ENCODE measurements around the gene GTPBP3. TPM values are rescaled to one million over a fixed set of nuclear protein-coding genes. Genes with fewer than 3 reads are reported as not detected.

The GTPBP3 gene
- total and polyA plus RNA-seq, 2 of the 8 experiments (the other 6 are each of a cell fraction or from before 2014, with no cell fraction given), result 30.4 to 56.0 TPM

DNA sequence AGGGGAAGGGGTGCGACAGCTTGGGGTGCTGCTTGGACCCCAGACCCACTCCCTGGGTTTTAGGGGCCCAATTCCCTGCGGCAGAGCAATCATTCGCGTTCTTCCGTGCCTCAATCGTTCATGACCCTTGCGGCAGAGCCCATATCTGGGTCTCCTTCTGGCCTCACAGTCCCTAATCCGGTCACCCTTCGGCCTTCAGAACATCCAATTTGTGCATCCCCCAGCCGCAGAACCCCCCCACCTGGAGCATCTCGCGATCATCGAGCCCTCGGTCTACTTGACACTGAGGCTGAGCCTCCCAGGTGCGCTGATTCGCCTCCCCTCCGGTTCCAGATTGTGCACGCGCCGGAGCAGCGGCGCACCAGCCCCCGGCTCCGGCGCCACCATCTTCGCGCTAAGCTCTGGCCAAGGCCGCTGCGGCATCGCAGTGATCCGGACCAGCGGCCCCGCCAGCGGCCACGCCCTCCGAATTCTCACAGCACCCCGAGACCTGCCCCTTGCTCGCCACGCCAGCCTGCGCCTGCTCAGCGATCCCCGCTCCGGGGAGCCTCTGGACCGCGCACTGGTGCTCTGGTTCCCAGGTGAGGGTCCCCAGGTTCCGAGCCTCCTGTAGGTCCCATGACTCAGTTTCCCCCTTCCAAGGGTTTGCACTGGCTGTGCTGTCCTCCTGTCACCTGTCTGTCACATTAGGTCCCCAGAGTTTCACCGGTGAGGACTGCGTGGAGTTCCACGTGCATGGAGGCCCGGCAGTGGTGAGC, 501 bp downstream of the GTPBP3 start:
- Histone ChIP-seq H4K91ac (replicated peaks; ENCODE audit: insufficient read length, low read length) (peak overlapping the region; percentile 0), H3K18ac (ENCODE audit: extremely low read depth, low read length) (peak overlapping the region; percentile 97), H2BK20ac (ENCODE audit: low read length) (no peak overlapping the region), H2BK15ac (ENCODE audit: low read length) (no peak overlapping the region; the same call in 1 of the 2 replicates), H4K5ac (ENCODE audit: insufficient read length, low read depth, low read length) (peak overlapping the region; percentile 63), H3K27ac (ENCODE audit: low read depth, low read length) (peak overlapping the region; percentile 39; the same call in 1 of the 2 replicates), H3K9me3 (ENCODE audit: insufficient read depth in 2 of 2, low read depth in 1 of 2, low read length in 1 of 2) (no peaks in the 10 kb centered on the region), H3K23me2 (ENCODE audit: low read depth, low read length) (peaks cover 23% of the 10 kb centered on the region), H3K23ac (ENCODE audit: insufficient read length) (no peak overlapping the region), H2AFZ (ENCODE audit: low read length) (no peak overlapping the region), H3K4ac (replicated peaks; ENCODE audit: insufficient read length, low read depth, low read length) (peak overlapping the region; percentile 36), H3K36me3 (ENCODE audit: control insufficient read depth in 2 of 4, insufficient read depth in 4 of 4, low read length in 3 of 4) (peaks cover 0 to 3% (median 0%) of the 10 kb centered on the region in 4 experiments; a peak in 1 of 8 replicates), H2BK5ac (ENCODE audit: low read depth, low read length) (peak overlapping the region; percentile 71; the same call in 1 of the 2 replicates), H3K27me3 (replicated peaks in 1 of 4; ENCODE audit: control insufficient read depth in 3 of 4, extremely low read depth in 1 of 4, insufficient read depth in 3 of 4, low read length in 3 of 4) (no peaks in the 10 kb centered on the region), H3K14ac (ENCODE audit: insufficient read length) (no peak overlapping the region), H2AK5ac (ENCODE audit: low read depth, low read length) (0 out of 2 replicates have a peak overlapping the region, but pooled peaks have one; percentile 76), H3K9ac (replicated peaks in 1 of 4; ENCODE audit: extremely low read depth in 1 of 4, low read depth in 3 of 4, low read length in 3 of 4) (peak overlapping the region; percentile 67 to 92 (median 78)), H3K4me2 (ENCODE audit: insufficient read depth in 1 of 2, low read depth in 2 of 2, low read length in 2 of 2) (peak overlapping the region; percentile 84 to 91), H3K4me1 (replicated peaks in 1 of 4; ENCODE audit: control insufficient read depth in 3 of 4, insufficient read depth in 4 of 4, low read length in 3 of 4) (peaks cover 0 to 36% (median 28%) of the 10 kb centered on the region in 4 experiments; a peak in 5 of 7 replicates), H3K79me1 (ENCODE audit: low read depth, low read length) (peaks cover 3% of the 10 kb centered on the region), H3K56ac (replicated peaks; ENCODE audit: insufficient read length, low read depth, low read length) (peak overlapping the region; percentile 3), H2BK12ac (ENCODE audit: low read depth, low read length) (no peak overlapping the region; the same call in 1 of the 2 replicates), H4K20me1 (replicated peaks in 1 of 2; ENCODE audit: control insufficient read depth in 1 of 2, insufficient read depth in 2 of 2, low read length in 2 of 2) (peaks cover 0 to 6% of the 10 kb centered on the region in 2 experiments), H3K79me2 (ENCODE audit: control insufficient read depth in 1 of 2, insufficient read depth in 2 of 2, low read length in 2 of 2) (no peaks in the 10 kb centered on the region), H3K4me3 (ENCODE audit: extremely low read depth in 1 of 4, insufficient read depth in 2 of 4, low read depth in 3 of 4, low read length in 4 of 4) (peak overlapping the region; percentile 74 to 96 (median 93)), H2BK120ac (replicated peaks; ENCODE audit: low read depth, low read length) (no peak overlapping the region), H4K8ac (ENCODE audit: extremely low read depth, insufficient read depth, low read length) (peak overlapping the region; percentile 93)
- WGBS, 2 experiments (ENCODE audit: extremely low coverage in 1 of 2, insufficient coverage in 1 of 2, insufficient read length in 1 of 2, insufficient replicate concordance in 2 of 2, low coverage in 1 of 2, low lambda C conversion rate in 2 of 2, missing lambda C conversion rate in 1 of 2), result 12% methylated on average over 50 of the region's 50 CpGs; no CpG with 5 or more reads in 1 of the 2 experiments
- FAIRE-seq, result no peak
- DNase-seq (ENCODE audit: low read depth in 1 of 2, low spot score in 2 of 2), result peak in 1 of 2 experiments; percentile 70
- POLR2A ChIA-PET (ENCODE audit: partially characterized antibody), result interaction anchor here (0.6 to 13.5 kb wide), 8 partner anchors 10 to 640 kb away, joined by 3 to 100 read pairs (median 5); no protein-coding TSS in a partner anchor
- CTCF ChIA-PET (ENCODE audit: partially characterized antibody), result interaction anchor here (1.5 to 13.5 kb wide), 2 partner anchors 50 to 128 kb away, joined by 4 to 153 read pairs; partner anchors contain the start of gene CCDC194
- TF ChIP-seq KDM4A (IDR thresholded peaks at IDR 0.05; ENCODE audit: low read depth, low read length, severe bottlenecking) (peak; percentile 63), CTCF (IDR thresholded peaks at IDR 0.05; ENCODE audit: control extremely low read depth in 1 of 3, insufficient read depth in 1 of 3, low read depth in 1 of 3, low read length in 3 of 3) (no peak), NRF1 (IDR thresholded peaks at IDR 0.05; ENCODE audit: low read depth, low read length) (no peak), ASH2L (IDR thresholded peaks at IDR 0.05; ENCODE audit: low read length) (no peak), KDM1A (IDR thresholded peaks at IDR 0.05; ENCODE audit: borderline replicate concordance, low read length) (no peak), SAP30 (IDR thresholded peaks at IDR 0.05; ENCODE audit: insufficient read depth, insufficient replicate concordance, low read length) (peak; percentile 38), HDAC2 (IDR thresholded peaks at IDR 0.05; ENCODE audit: borderline replicate concordance in 1 of 2, low read depth in 2 of 2, low read length in 2 of 2) (peak in 1 of 2 experiments; percentile 19; a peak in 1 of 4 replicates)
